NB4 (cell line): ENCODE measurements around the gene EIF1.
"Not testable (repeated sequence)": the region's sequence is repeated elsewhere in the genome, so short reads cannot be mapped to it uniquely, and the experiment has no call there.

Experiments used
- DNase-seq: peaks from one replicate; pipeline ENCODE4 v3.0.0; 2010; ENCODE audit warnings: low read depth
- H3K4me3 ChIP-seq: one replicate; pipeline ENCODE4 v1.5.1; 2011; ENCODE audit warnings: mild to moderate bottlenecking, low read depth, low read length, moderate library complexity
- MAX ChIP-seq: IDR thresholded peaks from 2 replicates; pipeline ENCODE4 v1.6.1; 2011; ENCODE audit warnings: low read depth, low read length
- MYC ChIP-seq: IDR thresholded peaks from 2 replicates; pipeline ENCODE4 v1.6.1; 2011; ENCODE audit warnings: low read depth, low read length
- POLR2A ChIP-seq: IDR thresholded peaks from 2 replicates; pipeline ENCODE4 v1.6.1; 2011; ENCODE audit warnings: mild to moderate bottlenecking; ENCODE audit not compliant: insufficient read length; ENCODE audit errors: extremely low read depth
- TF ChIP-seq, protein P1 (sequence below): IDR thresholded peaks from one replicate; pipeline ENCODE4 v1.5.1; 2012; ENCODE audit warnings: low read depth, low read length

Gene EIF1

DNA sequence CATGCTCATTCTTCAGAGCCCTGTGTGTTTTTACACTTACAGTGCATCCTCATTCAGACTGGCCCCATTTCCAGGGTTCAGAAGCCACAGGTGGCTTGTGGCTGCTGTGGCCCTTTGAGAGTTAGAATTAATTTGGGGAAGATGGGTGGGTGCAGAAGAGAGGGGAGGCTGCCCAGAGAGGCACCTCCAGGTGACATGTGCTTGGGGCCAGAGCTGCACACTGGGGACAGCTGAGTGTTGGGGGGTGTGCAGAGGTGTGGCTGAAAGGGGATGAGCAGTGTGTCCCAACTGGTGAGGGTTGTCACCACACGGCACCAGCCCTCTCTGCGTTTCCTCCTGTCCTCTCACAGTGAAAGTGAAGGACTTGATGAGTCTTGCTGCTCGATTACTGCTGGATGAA lies 6.9 kb upstream of the EIF1 start:
- TF ChIP-seq POLR2A (no peak), MYC (no peak), MAX (no peak)
- TF ChIP-seq, protein P1, sequence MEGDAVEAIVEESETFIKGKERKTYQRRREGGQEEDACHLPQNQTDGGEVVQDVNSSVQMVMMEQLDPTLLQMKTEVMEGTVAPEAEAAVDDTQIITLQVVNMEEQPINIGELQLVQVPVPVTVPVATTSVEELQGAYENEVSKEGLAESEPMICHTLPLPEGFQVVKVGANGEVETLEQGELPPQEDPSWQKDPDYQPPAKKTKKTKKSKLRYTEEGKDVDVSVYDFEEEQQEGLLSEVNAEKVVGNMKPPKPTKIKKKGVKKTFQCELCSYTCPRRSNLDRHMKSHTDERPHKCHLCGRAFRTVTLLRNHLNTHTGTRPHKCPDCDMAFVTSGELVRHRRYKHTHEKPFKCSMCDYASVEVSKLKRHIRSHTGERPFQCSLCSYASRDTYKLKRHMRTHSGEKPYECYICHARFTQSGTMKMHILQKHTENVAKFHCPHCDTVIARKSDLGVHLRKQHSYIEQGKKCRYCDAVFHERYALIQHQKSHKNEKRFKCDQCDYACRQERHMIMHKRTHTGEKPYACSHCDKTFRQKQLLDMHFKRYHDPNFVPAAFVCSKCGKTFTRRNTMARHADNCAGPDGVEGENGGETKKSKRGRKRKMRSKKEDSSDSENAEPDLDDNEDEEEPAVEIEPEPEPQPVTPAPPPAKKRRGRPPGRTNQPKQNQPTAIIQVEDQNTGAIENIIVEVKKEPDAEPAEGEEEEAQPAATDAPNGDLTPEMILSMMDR: no peak
- H3K4me3 ChIP-seq: no peak overlapping the region
- no peak for DNase-seq

DNA sequence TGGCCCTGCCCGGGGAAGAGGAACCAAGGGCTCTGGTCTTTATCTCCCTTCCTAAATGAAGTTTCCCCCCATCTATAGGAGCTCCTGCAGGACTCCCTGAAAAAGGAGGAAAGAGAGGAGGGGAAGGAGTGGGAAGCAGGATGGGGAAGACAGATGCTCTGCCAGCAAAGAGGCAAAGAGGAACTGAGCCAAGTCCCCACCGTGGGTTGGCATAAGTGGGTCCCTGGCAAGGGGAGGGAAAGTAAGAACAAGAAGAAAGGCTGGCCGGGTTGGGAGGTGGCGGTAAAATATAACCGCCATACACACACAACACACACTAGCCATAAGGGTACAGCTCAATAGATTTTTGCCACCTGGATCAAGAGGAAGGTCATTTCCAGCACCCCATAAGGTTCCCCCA lies 6.1 kb upstream of the EIF1 start:
- no peak for TF ChIP-seq MAX
- TF ChIP-seq, protein P1: no peak
- no peak for TF ChIP-seq POLR2A
- no peak for TF ChIP-seq MYC
- H3K4me3 ChIP-seq: no peak overlapping the region
- no peak for DNase-seq

DNA sequence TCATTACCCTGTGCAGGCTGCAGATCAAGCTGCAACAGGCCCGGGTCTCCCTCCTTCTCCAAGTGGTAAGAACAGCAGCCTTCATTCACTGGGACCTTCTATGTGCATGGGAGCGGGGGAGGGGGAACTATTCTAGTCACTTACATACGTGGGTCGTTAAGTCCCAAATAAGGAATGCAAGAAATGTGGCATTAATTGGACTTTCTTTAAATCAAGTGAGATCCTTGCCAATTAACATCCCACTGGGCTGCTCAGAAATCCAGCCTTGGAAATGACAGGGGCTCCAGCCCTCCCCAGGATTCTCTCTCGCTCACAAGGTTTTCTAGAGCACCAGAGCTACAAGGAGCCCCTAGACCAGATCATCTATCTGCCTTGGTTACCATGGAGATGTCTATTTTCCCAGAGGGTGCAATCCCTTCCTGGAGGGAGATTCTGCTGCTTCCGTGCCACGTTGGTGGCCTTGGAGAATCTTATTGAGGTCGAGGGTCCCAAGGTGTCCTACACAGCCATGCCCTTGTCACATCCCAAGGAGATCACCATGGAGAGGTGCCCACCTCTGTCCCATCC lies 5.2 kb upstream of the EIF1 start:
- TF ChIP-seq, protein P1: no peak
- TF ChIP-seq POLR2A (no peak), MAX (no peak), MYC (no peak)
- no peak overlapping the region for H3K4me3 ChIP-seq
- DNase-seq: no peak

DNA sequence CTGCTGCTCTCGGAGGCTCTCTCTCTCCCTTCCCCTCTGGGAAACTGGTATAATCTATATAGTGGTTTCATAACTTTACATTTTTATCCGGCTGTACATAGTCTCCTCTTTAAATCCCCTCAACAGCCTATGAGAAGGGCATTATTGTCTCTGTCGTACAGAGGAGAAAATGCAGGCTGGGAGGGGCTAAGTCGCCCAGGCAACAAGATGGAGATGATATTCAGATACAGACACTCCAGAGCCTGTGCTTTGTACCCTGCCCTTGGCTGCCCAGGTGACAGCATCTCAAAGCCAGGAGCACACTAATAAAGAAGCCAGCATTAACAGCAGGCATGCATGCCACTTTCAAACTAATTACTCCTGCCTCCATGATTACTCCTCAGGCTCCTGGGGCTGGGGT lies 4.7 kb upstream of the EIF1 start:
- no peak for DNase-seq

DNA sequence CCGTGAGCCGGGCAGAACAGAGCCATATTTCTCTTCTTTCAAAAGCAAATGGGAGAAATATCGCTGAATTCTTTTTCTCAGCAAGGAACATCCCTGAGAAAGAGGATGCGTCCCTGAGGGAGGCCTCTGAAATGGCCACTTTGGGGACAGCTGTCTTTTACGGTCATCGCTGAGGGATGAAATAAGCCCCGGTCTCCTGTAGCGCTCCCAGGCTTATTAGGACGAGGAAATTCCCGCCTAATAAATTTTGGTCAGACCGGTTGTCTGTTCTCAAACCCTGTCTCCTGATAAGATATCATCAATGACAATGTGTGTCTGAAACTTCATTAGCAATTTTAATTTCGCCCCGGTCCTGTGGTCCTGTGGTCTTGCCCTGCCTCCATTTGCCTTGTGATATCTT lies 2.9 kb upstream of the EIF1 start:
- DNase-seq, H3K4me3 ChIP-seq: not testable (repeated sequence)

More for the DNA sequence above, 4.7 kb upstream of the EIF1 start:
- no peak for TF ChIP-seq POLR2A
- no peak for TF ChIP-seq MAX
- TF ChIP-seq, protein P1: no peak
- no peak for TF ChIP-seq MYC
- no peak overlapping the region for H3K4me3 ChIP-seq

- DNase-seq: no peak
- TF ChIP-seq MYC (no peak), MAX (no peak), POLR2A (no peak)
- TF ChIP-seq, protein P1: no peak
- no peak overlapping the region for H3K4me3 ChIP-seq
Measured at GRCh38 chr17:41686281-41686680, 2.4 kb upstream of the EIF1 start.
